HCT116 (cell line): ENCODE measurements around the gene PHPT1. TPM values are rescaled to one million over a fixed set of nuclear protein-coding genes. Genes with fewer than 3 reads are reported as not detected.

Experiments
- ATAC-seq: fragments of 200-7000 bp; cut with Tn5 transposase; 2 replicates; pipeline ENCODE4 v1.9.1; 2020; ENCODE audit warnings: mild to moderate bottlenecking, moderate library complexity
- BruUV-seq: library from RNA; stranded (reverse); fragments of 400-500 nt; replicated peaks from 2 replicates; lab custom pipeline; 2021; lab: Mats Ljungman, UMichigan
- CTCF ChIA-PET: fragments of 300-600 bp; sonication (Branson Sonifier 250); formaldehyde crosslinking; loops from one replicate; lab custom pipeline; 2021; ENCODE audit warnings: antibody characterized with exemption; lab: Charles Lee
- POLR2A ChIA-PET: fragments of 300-600, 350-600 bp; sonication (Branson Sonifier 250); formaldehyde crosslinking; loops from one replicate; lab custom pipeline; 2021; ENCODE audit warnings: antibody characterized with exemption; lab: Charles Lee
- RAD21 ChIA-PET, 2 experiments: fragments of 300-600 bp; sonication (Branson Sonifier 250); formaldehyde crosslinking; loops; one replicate each; lab custom pipeline; 2023; ENCODE audit warnings: low total read pairs in 2 of 2; ENCODE audit not compliant: uncharacterized antibody in 2 of 2, unreplicated experiment in 2 of 2, low non-redundant PET in 1 of 2; lab: Charles Lee
- DNase-seq: peaks from one replicate; pipeline ENCODE4 v3.0.0-alpha.2; 2010; ENCODE audit warnings: low read depth, low spot score
- H2AFZ ChIP-seq: fragments of 200-600 bp; shearing (Covaris generic), sonication (generic); 2 replicates; pipeline ENCODE4 v1.6.1; 2017; ENCODE audit warnings: low read depth, mixed run types, mixed read lengths, antibody characterized with exemption, low read length; ENCODE audit not compliant: poor library complexity, severe bottlenecking
- H3K27ac ChIP-seq: 2 replicates; pipeline ENCODE4 v1.5.1; 2012; ENCODE audit warnings: low read depth, low read length
- H3K27me3 ChIP-seq: fragments of 200-600 bp; sonication (generic); 2 replicates; pipeline ENCODE4 v1.6.1; 2016; ENCODE audit warnings: mixed run types, low read length, mixed read lengths; ENCODE audit not compliant: insufficient read depth
- H3K36me3 ChIP-seq, 2 experiments: fragments of 200-500 bp in 1 of 2; fragments of 200-600 bp in 1 of 2; sonication (Bioruptor generic) in 1 of 2; sonication (generic) in 1 of 2; 2 replicates each; pipeline versions ENCODE4 v1.5.1 to v1.6.1; 2014 to 2016; ENCODE audit warnings: low read length in 2 of 2, inconsistent platforms in 1 of 2, mixed read lengths in 1 of 2, mixed run types in 1 of 2; ENCODE audit not compliant: insufficient read depth in 2 of 2, control insufficient read depth in 1 of 2
- H3K4me1 ChIP-seq, 2 experiments: fragments of 200-600 bp in 1 of 2; sonication (generic) in 1 of 2; 2 replicates each; pipeline versions ENCODE4 v1.5.1 to v1.6.1; 2012 to 2017; ENCODE audit warnings: low read length in 2 of 2, inconsistent platforms in 1 of 2, mild to moderate bottlenecking in 1 of 2, mixed read lengths in 1 of 2, mixed run types in 1 of 2, moderate library complexity in 1 of 2; ENCODE audit not compliant: insufficient read depth in 2 of 2, control insufficient read depth in 1 of 2
- H3K4me2 ChIP-seq: fragments of 200-600 bp; sonication (generic); 2 replicates; pipeline ENCODE4 v1.6.1; 2017; ENCODE audit warnings: mixed run types, low read length, mixed read lengths
- H3K4me3 ChIP-seq, 2 experiments: fragments of 200-600 bp in 1 of 2; sonication (generic) in 1 of 2; replicated peaks in 1 of 2; 2 replicates each; pipeline ENCODE4 v1.5.1; 2011 to 2016; ENCODE audit warnings: low read length in 2 of 2, control low read depth in 1 of 2, low read depth in 1 of 2, mild to moderate bottlenecking in 1 of 2, mixed read lengths in 1 of 2, mixed run types in 1 of 2
- H3K79me2 ChIP-seq: fragments of 200-600 bp; sonication (generic); 2 replicates; pipeline ENCODE4 v1.6.1; 2017; ENCODE audit warnings: mild to moderate bottlenecking, mixed run types, low read length, moderate library complexity, mixed read lengths; ENCODE audit not compliant: insufficient read depth
- H3K9ac ChIP-seq: fragments of 200-600 bp; sonication (generic); 2 replicates; pipeline ENCODE4 v1.6.1; 2016; ENCODE audit warnings: low read length, mixed read lengths
- H3K9me2 ChIP-seq: fragments of 200-600 bp; sonication (generic), shearing (Covaris generic); 2 replicates; pipeline ENCODE4 v1.6.1; 2017; ENCODE audit warnings: mixed run types, mild to moderate bottlenecking, moderate library complexity; ENCODE audit not compliant: insufficient read depth
- H3K9me3 ChIP-seq, 2 experiments: fragments of 200-500 bp in 1 of 2; fragments of 200-600 bp in 1 of 2; sonication (Bioruptor generic) in 1 of 2; sonication (generic) in 1 of 2; 2 replicates each; pipeline ENCODE4 v1.6.1; 2014 to 2017; ENCODE audit warnings: low read length in 2 of 2, mixed read lengths in 2 of 2, inconsistent platforms in 1 of 2, low read depth in 1 of 2, mild to moderate bottlenecking in 1 of 2, mixed run types in 1 of 2, moderate library complexity in 1 of 2; ENCODE audit not compliant: control insufficient read depth in 1 of 2, insufficient read depth in 1 of 2
- H4K20me1 ChIP-seq: fragments of 200-600 bp; sonication (generic), shearing (Covaris generic); 2 replicates; pipeline ENCODE4 v1.6.1; 2017; ENCODE audit warnings: mixed run types, mild to moderate bottlenecking, moderate library complexity; ENCODE audit not compliant: insufficient read depth
- ATF3 ChIP-seq: IDR thresholded peaks from 2 replicates; pipeline ENCODE4 v1.6.1; 2012
- CTCF ChIP-seq, 3 experiments: fragments of 200-600 bp in 1 of 3; sonication (generic) in 1 of 3; IDR thresholded peaks in 2 of 3; conservative IDR thresholded peaks in 1 of 3; 2 replicates each; pipeline ENCODE4 v1.5.1; 2012 to 2017; ENCODE audit warnings: low read depth in 2 of 3, low read length in 2 of 3, antibody characterized with exemption in 1 of 3, borderline replicate concordance in 1 of 3, control low read depth in 1 of 3, mild to moderate bottlenecking in 1 of 3, mixed read lengths in 1 of 3, mixed run types in 1 of 3, moderate library complexity in 1 of 3; ENCODE audit not compliant: insufficient read depth in 1 of 3
- EZH2 ChIP-seq: fragments of 200-600 bp; sonication (generic); IDR thresholded peaks from 2 replicates; pipeline ENCODE4 v1.6.1; 2017; ENCODE audit warnings: antibody characterized with exemption, mixed run types
- FOSL1 ChIP-seq: IDR thresholded peaks from 2 replicates; pipeline ENCODE4 v1.6.1; 2012; ENCODE audit warnings: low read depth
- JUND ChIP-seq: IDR thresholded peaks from 2 replicates; pipeline ENCODE4 v1.6.1; 2012
- MAX ChIP-seq: IDR thresholded peaks from 2 replicates; pipeline ENCODE4 v1.6.1; 2012
- POLR2A ChIP-seq: IDR thresholded peaks from 2 replicates; pipeline ENCODE4 v1.7.0; 2011; ENCODE audit warnings: borderline replicate concordance; ENCODE audit not compliant: insufficient read depth, insufficient read length; ENCODE audit errors: extremely low read depth
- POLR2AphosphoS5 ChIP-seq: IDR thresholded peaks from 2 replicates; pipeline ENCODE4 v1.6.1; 2011; ENCODE audit warnings: mild to moderate bottlenecking, low read depth, low read length, moderate library complexity
- RAD21 ChIP-seq: IDR thresholded peaks from 2 replicates; pipeline ENCODE4 v1.6.1; 2012; ENCODE audit warnings: low read depth, mild to moderate bottlenecking
- SIN3A ChIP-seq: IDR thresholded peaks from 2 replicates; pipeline ENCODE4 v1.6.1; 2012; ENCODE audit warnings: low read depth
- SP1 ChIP-seq: IDR thresholded peaks from 2 replicates; pipeline ENCODE4 v1.6.1; 2012; ENCODE audit warnings: low read depth
- SRF ChIP-seq: IDR thresholded peaks from 2 replicates; pipeline ENCODE4 v1.6.1; 2012; ENCODE audit warnings: low read depth
- TCF7L2 ChIP-seq: IDR thresholded peaks from 2 replicates; pipeline ENCODE4 v1.7.0; 2011; ENCODE audit warnings: borderline replicate concordance, inconsistent platforms; ENCODE audit not compliant: insufficient read depth, insufficient read length; ENCODE audit errors: extremely low read depth
- YY1 ChIP-seq: IDR thresholded peaks from 2 replicates; pipeline ENCODE4 v1.6.1; 2011; ENCODE audit warnings: low read length, low read depth, moderate library complexity, mild to moderate bottlenecking; ENCODE audit not compliant: insufficient replicate concordance; ENCODE audit errors: extremely low read depth
- ZBTB33 ChIP-seq: IDR thresholded peaks from 2 replicates; pipeline ENCODE4 v1.6.1; 2011; ENCODE audit warnings: mild to moderate bottlenecking, low read length, moderate library complexity; ENCODE audit not compliant: insufficient replicate concordance; ENCODE audit errors: extremely low read depth
- ZNF274 ChIP-seq: fragments of 200-500 bp; sonication (Bioruptor generic); IDR thresholded peaks from 2 replicates; pipeline ENCODE4 v1.6.1; 2014; ENCODE audit warnings: mild to moderate bottlenecking, low read depth, low read length, inconsistent platforms
- intact Hi-C: fragments of 100-400 bp; cut with micrococcal nuclease; formaldehyde crosslinking; loops from 2 replicates; pipeline ENCODE4 v1.10.0; 2022
- total RNA-seq: library from RNA; stranded (reverse); gene quantifications from one replicate; pipeline ENCODE4 v1.2.1, GENCODE V29; 2021; ENCODE audit not compliant: unreplicated experiment

The PHPT1 gene
- total RNA-seq, 1 experiment from 2014 or later: 148 TPM

- no peak overlapping the region for H3K9ac ChIP-seq
- H3K4me2 ChIP-seq: no peak overlapping the region
- H3K9me2 ChIP-seq: no peaks in the 10 kb centered on the region
- RAD21 ChIA-PET: no interaction called here
- H3K9me3 ChIP-seq: no peaks in the 10 kb centered on the region
- H3K27ac ChIP-seq: no peak overlapping the region
- no peak overlapping the region for H2AFZ ChIP-seq
- BruUV-seq: no TSS peak
- DNase-seq: no peak
- H3K4me1 ChIP-seq: no peaks in the 10 kb centered on the region
- H3K36me3 ChIP-seq: peaks cover 0 to 4% of the 10 kb centered on the region in 2 experiments; a peak in 3 of 4 replicates
- H3K79me2 ChIP-seq: peaks cover 10% of the 10 kb centered on the region; the same call in 1 of the 2 replicates
- CTCF ChIA-PET: interaction anchor here (1.4 kb wide), 1 partner anchor 22 kb away, joined by 3 read pairs; no protein-coding TSS in a partner anchor
- no peaks in the 10 kb centered on the region for H3K27me3 ChIP-seq
- no peak for TF ChIP-seq SIN3A
- no peak for TF ChIP-seq ZBTB33
- TF ChIP-seq SP1: no peak
- TF ChIP-seq ATF3: no peak
- TF ChIP-seq POLR2AphosphoS5: no peak
- no peak for TF ChIP-seq TCF7L2
- no peak for TF ChIP-seq MAX
- TF ChIP-seq POLR2A: no peak
- no peak for TF ChIP-seq CTCF (IDR thresholded peaks at IDR 0.05 in 2 of 3, conservative IDR thresholded peaks at IDR 0.05 in 1 of 3; ENCODE audit: borderline replicate concordance in 1 of 3, insufficient read depth in 1 of 3, low read depth in 2 of 3, low read length in 2 of 3)
- TF ChIP-seq JUND: no peak
- no peak for TF ChIP-seq ZNF274
- TF ChIP-seq EZH2: no peak
- TF ChIP-seq SRF: no peak
- TF ChIP-seq RAD21: no peak
- TF ChIP-seq YY1: no peak
- TF ChIP-seq FOSL1: no peak
- H3K4me3 ChIP-seq: no peak overlapping the region
- no peaks in the 10 kb centered on the region for H4K20me1 ChIP-seq
- intact Hi-C loops: no loop called here
- no peak for ATAC-seq
- POLR2A ChIA-PET: no interaction called here
These were observed 28.0 kb upstream of the PHPT1 start for GRCh38 chr9:136820971-136821825.
